SJSA1 (cell line): ENCODE results near the gene EN2. TPM values are rescaled to one million over a fixed set of nuclear protein-coding genes. Genes with fewer than 3 reads are reported as not detected.

Source experiments
- DNase-seq, 2 experiments: peaks; one replicate each; pipeline ENCODE4 v3.0.0-alpha.2; 2015 to 2020; ENCODE audit warnings: low spot score in 2 of 2, low read depth in 1 of 2
- H3K27ac ChIP-seq: fragments of 250-450 bp; sonication (Bioruptor Pico); 2 replicates; pipeline ENCODE4 v1.5.1; 2020; ENCODE audit warnings: mild to moderate bottlenecking, moderate library complexity
- H3K27me3 ChIP-seq: fragments of 250-450 bp; sonication (Bioruptor Pico); replicated peaks from 2 replicates; pipeline ENCODE4 v1.5.1; 2020; ENCODE audit warnings: mild to moderate bottlenecking, moderate library complexity
- H3K36me3 ChIP-seq: fragments of 250-450 bp; sonication (Bioruptor Pico); 2 replicates; pipeline ENCODE4 v1.5.1; 2020; ENCODE audit warnings: mild to moderate bottlenecking
- H3K4me1 ChIP-seq: fragments of 250-450 bp; sonication (Bioruptor Pico); replicated peaks from 2 replicates; pipeline ENCODE4 v1.6.1; 2021; ENCODE audit warnings: mild to moderate bottlenecking
- H3K4me3 ChIP-seq: fragments of 250-450 bp; sonication (Bioruptor Pico); 2 replicates; pipeline ENCODE4 v1.5.1; 2020; ENCODE audit warnings: mild to moderate bottlenecking
- H3K9me3 ChIP-seq: fragments of 250-450 bp; sonication (Bioruptor Pico); replicated peaks from 2 replicates; pipeline ENCODE4 v1.5.1; 2020; ENCODE audit warnings: mild to moderate bottlenecking
- total RNA-seq: library from RNA; depleted of rRNA; stranded (reverse); fragments of >200 nt; shearing (Covaris generic); gene quantifications from 2 replicates; pipeline ENCODE4 v1.2.3, GENCODE V29; 2014; rRNA removed

Gene EN2
- total RNA-seq, result 0.11 TPM in 1 of 2 replicates, not detected in the other

DNA sequence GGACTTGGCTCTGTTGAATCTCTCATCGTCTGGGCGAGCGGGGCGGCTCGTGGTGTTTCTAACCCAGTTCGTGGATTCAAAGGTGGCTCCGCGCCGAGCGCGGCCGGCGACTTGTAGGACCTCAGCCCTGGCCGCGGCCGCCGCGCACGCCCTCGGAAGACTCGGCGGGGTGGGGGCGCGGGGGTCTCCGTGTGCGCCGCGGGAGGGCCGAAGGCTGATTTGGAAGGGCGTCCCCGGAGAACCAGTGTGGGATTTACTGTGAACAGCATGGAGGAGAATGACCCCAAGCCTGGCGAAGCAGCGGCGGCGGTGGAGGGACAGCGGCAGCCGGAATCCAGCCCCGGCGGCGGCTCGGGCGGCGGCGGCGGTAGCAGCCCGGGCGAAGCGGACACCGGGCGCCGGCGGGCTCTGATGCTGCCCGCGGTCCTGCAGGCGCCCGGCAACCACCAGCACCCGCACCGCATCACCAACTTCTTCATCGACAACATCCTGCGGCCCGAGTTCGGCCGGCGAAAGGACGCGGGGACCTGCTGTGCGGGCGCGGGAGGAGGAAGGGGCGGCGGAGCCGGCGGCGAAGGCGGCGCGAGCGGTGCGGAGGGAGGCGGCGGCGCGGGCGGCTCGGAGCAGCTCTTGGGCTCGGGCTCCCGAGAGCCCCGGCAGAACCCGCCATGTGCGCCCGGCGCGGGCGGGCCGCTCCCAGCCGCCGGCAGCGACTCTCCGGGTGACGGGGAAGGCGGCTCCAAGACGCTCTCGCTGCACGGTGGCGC is at the start of gene EN2:
EN2 (plus strand) TSS at position 19 of the 767 bp plus-strand sequence; CDS start at position 268, 249 bp downstream.
- Histone ChIP-seq H3K27ac (no peak within 1 kb of the TSS), H3K27me3 (peaks cover 94% of the 10 kb centered on the region), H3K4me1 (no peaks in the 10 kb centered on the region), H3K36me3 (no peaks in the 10 kb centered on the region), H3K4me3 (no peak within 1 kb of the TSS), H3K9me3 (peaks cover 10% of the 10 kb centered on the region; the same call in 1 of the 2 replicates)
- DNase-seq, result no peak

DNA sequence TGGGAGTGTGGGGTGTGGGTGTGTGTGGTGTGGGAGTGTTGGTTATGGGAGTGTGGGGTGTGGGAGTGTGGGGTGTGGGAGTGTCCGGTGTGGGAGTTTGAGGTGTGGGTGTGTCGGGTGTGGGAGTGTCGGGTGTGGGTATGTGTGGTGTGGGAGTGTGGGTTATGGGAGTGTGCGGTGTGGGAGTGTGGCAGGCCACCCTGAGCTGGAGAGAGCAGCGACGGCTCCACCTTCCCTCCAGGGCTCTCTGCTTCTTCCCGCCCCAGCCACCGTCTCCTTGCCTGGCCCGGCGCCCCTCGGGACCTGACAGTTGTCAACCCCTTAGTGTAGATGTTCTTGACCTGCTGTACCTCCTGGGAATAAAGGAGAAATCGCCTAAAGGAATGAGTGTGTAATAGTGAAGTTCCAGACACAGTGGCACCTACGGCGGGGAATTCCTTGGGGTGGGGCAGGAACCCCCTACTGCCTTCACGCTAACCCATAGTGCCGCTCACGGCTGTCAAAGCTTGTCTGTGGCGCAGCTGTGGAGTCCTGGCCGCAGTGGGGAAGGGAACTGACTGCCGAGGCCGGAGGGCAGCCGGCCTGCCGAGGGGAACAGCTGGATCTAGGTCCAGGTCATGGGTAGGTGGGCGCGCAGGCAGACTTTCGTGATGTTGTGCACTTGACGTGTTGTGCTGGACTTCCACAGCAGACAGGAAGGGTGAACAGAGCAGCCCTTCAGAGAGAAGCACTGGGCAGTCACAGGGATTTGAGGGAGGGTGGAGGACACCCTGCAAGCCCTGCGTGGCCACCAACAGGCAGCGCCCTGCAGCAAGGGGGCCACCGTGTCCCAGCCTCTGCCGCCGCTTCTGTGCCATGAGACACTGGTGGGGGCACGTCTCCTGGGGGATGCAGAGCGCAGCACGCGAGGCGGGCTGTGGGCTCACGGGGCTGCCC is 49.0 kb upstream of the EN2 start:
- Histone ChIP-seq H3K27ac (no peak overlapping the region), H3K4me3 (no peak overlapping the region), H3K27me3 (peaks cover 22% of the 10 kb centered on the region), H3K4me1 (0 out of 2 replicates have a peak, but pooled peaks cover 6% of the 10 kb centered on the region), H3K9me3 (no peaks in the 10 kb centered on the region), H3K36me3 (no peaks in the 10 kb centered on the region)
- DNase-seq, result no peak

DNA sequence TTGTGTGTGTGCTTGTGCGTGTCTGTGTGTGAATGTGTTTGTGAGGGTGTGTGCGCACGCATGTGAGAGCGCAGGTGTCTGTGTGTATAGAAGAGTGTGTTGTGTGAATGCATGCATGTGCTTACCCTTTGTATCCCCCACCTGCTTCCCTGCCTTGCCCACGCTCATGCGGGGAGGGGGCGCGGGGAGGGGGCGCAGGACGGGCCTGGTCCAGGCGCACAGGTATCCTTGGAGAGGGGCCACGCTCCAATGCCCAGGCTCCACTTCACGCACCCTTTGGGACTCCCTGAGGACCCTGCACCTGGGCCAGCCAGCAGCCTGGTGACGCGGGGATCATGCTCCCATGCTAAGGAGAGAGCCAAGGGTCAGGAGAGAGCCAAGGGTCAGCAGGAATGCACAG is 47.9 kb upstream of the EN2 start:
- Histone ChIP-seq H3K36me3 (no peaks in the 10 kb centered on the region), H3K27ac (no peak overlapping the region), H3K4me3 (no peak overlapping the region), H3K4me1 (0 out of 2 replicates have a peak, but pooled peaks cover 6% of the 10 kb centered on the region), H3K27me3 (peaks cover 18% of the 10 kb centered on the region), H3K9me3 (no peaks in the 10 kb centered on the region)
- DNase-seq, result no peak

DNA sequence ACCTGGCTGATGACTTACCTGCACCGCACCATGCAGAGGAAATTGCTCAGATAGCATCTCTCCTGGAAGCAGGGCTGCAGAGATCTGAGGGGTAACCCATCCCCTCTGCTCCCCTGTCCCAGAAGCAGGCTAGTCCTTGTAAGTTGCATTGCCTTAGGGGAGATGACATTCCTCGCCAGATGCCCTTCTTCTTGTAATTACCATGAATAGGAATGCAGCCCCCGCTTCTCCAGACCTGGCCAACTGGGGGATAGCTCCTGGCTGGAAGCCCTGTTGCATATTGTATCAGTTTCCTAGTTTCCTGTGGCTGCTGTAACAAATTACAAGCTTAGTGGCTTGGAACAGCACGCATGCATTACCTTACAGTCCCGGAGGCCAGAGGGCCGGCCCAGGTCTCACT is 47.5 kb upstream of the EN2 start:
- Histone ChIP-seq H3K4me3 (no peak overlapping the region), H3K27ac (no peak overlapping the region), H3K4me1 (0 out of 2 replicates have a peak, but pooled peaks cover 6% of the 10 kb centered on the region), H3K27me3 (peaks cover 18% of the 10 kb centered on the region), H3K9me3 (no peaks in the 10 kb centered on the region), H3K36me3 (no peaks in the 10 kb centered on the region)
- DNase-seq, result no peak

DNA sequence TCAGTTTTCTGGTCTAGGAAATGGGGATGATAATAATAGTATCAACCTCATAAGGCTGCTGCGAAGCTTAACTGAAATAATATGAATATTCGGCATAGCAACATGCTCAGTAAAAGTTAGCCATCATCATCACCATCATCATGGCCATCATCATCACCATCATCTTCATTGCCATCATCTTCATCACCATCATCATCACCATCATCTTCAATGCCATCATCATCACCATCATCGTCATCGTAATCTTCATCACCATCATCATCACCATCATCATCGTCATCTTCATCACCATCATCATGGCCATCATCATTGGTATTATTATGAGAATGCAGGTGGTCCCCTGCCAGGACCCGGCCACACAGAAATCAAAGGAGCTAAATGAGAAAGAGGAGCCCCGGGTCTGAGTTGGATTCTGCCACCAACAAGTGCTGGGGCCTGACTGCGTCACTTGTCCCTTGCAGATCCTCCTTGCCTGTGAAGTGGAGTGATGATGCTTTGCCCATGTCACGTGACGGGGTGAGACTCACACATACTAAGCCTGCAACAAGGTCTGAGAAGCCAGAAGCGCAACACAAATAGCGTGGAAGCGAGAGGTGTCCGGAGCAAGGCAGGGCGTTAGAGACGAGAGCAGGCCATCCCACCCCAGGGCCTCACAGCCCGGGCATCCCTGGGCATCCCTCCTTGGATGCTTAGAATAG is 46.1 kb upstream of the EN2 start:
- Histone ChIP-seq H3K4me1 (0 out of 2 replicates have a peak, but pooled peaks cover 6% of the 10 kb centered on the region), H3K27me3 (peaks cover 18% of the 10 kb centered on the region), H3K36me3 (no peaks in the 10 kb centered on the region), H3K4me3 (no peak overlapping the region), H3K9me3 (no peaks in the 10 kb centered on the region), H3K27ac (no peak overlapping the region)
- no peak for DNase-seq

DNA sequence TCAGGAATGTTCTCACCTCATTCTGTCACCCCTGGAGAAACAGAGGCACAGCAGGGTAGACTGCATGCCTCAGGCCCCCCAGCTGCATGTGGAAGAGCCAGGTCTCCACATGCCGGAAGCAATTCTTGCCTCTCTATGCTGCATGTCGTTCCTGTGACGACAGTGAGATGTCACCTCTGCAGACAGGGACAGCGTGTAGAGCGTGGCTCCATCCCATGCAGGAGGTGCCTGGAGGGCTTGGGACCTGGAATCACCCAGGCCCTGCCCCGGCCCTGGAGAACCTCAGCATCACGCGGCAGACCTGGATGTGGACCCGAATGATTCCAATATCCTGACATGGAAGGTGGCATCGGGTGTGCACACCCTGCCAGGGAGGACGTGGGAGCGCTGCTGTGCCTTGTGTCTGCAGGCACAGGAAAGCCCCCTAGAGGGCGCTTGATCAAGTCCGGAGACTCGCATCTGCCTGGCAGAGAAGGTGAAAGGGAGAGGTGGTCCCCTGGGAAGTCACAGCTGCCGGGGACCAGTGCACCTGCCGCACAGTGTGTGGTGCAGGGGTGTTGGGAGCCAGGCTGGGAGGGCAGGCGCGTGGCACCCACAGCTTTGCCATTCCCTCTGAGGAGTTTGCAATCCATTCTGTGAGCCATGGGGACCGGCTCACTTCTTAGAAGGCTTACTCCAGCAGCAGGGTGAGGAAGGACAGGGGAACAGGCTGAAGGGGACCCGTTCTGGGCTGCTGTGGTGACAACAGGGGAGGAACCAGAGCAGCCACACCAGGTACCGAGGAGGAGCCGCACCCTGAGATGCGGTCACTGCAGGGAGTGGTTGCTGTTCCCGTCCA is 45.3 kb upstream of the EN2 start:
- H3K27me3 ChIP-seq, result peaks cover 21% of the 10 kb centered on the region
- DNase-seq, result peak; percentile 21 to 61
- 0 out of 2 replicates have a peak, but pooled peaks cover 6% of the 10 kb centered on the region for H3K4me1 ChIP-seq
- no peaks in the 10 kb centered on the region for H3K9me3 ChIP-seq
- no peak overlapping the region for H3K4me3 ChIP-seq
- H3K36me3 ChIP-seq, result no peaks in the 10 kb centered on the region
- H3K27ac ChIP-seq, result no peak overlapping the region

DNA sequence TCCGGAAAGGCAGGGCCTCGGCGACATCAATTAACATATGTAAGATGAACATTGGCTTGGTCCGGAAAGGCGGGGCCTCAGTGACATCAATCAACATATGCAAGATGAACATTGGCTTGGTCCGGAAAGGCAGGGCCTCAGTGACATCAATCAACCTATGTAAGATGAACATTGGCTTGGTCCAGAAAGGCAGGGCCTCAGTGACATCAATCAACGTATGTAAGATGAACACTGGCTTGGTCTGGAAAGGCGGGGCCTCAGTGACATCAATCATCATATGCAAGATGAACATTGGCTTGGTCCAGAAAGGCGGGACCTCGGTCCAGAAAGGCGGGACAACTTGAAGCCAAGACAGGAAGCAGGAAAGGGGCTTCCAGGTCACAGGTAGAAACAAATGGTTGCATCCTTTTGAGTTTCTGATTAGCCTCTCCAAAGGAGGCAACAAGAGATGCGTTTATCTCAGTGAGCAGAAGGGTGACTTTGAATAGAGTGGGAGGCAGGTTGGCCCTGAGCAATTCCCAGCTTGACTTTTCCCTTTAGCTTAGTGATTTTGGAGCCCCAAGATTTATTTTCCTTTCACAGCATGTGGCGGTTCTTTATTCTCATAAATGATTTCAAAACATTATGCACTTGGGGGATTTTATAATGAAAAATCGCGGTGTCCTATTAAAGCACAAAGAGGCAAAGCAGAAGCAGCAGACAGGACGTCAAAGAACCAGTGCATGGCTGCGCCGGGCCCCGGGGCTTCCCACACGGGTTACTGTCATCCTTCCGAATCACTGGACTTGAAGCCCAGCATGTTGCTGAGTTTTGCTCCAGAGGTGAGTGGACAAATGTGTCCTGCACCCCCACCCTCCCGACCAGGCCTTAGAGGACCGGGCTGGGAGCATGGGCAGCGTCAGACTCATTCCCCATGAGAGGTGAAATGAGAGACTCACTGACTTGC is 43.1 kb upstream of the EN2 start:
- no peaks in the 10 kb centered on the region for H3K4me1 ChIP-seq
- DNase-seq, result no peak
- no peaks in the 10 kb centered on the region for H3K36me3 ChIP-seq
- H3K27ac ChIP-seq, result no peak overlapping the region
- no peaks in the 10 kb centered on the region for H3K9me3 ChIP-seq
- peaks cover 37% of the 10 kb centered on the region for H3K27me3 ChIP-seq
- no peak overlapping the region for H3K4me3 ChIP-seq

DNA sequence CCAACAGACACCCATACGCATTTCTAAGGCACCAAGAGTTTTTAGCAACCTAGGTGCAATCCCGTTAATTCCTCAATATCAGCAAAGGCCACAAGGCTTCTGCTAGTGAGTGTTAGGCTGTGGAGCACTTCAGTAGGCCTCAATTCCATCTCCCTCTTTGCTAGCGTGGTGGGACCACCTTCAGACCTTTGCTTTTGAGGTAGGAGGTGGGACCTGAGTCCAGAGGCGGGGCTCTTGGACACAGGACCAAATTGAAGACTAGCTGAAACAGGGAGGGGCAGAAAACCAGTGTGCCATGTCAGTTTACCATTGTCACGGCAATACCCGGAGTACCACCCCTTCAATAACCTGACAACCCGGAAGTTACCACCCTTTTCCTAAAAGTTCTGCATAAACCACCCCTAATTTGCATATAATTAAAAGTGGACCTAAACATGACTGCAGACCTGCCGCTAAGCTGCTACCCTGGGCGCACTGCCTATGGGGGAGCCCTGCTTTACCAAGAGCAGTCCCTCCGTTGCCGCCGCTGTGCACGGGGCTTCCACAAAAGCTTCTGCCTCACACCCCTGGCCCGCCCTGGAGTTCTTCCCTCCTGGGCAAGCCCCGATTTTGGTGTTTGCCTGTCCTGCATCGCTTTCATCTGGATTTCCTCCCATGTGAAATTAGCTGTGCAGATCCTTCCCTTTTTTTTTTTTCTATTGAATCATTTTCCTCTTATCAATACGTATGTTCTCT is 41.1 kb upstream of the EN2 start:
- Histone ChIP-seq H3K27me3 (peaks cover 46% of the 10 kb centered on the region), H3K4me1 (no peaks in the 10 kb centered on the region), H3K36me3 (no peaks in the 10 kb centered on the region), H3K9me3 (no peaks in the 10 kb centered on the region), H3K4me3 (no peak overlapping the region), H3K27ac (no peak overlapping the region)
- DNase-seq, result no peak

DNA sequence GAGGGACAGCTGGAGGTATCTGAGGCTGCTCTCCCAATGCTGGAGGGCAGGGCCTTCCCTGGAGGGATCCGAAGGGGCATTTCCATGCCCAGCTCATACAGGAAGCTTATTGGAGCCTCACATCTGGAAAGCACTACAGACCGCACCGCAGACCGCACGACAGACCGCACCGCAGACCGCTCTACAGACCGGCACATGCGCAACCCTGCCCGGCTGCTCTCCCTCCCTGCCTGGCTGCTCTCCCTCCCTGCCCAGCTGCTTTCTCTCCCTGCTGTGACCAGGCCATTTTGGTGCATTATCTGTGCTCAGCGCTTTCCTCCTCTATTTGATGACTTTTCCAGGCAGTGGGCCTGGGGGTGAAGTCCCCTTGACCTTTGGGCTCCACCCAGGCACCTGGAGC is 39.6 kb upstream of the EN2 start:
- no peaks in the 10 kb centered on the region for H3K4me1 ChIP-seq
- no peaks in the 10 kb centered on the region for H3K9me3 ChIP-seq
- no peak for DNase-seq
- peaks cover 52% of the 10 kb centered on the region for H3K27me3 ChIP-seq
- no peaks in the 10 kb centered on the region for H3K36me3 ChIP-seq
- no peak overlapping the region for H3K4me3 ChIP-seq
- H3K27ac ChIP-seq, result no peak overlapping the region

DNA sequence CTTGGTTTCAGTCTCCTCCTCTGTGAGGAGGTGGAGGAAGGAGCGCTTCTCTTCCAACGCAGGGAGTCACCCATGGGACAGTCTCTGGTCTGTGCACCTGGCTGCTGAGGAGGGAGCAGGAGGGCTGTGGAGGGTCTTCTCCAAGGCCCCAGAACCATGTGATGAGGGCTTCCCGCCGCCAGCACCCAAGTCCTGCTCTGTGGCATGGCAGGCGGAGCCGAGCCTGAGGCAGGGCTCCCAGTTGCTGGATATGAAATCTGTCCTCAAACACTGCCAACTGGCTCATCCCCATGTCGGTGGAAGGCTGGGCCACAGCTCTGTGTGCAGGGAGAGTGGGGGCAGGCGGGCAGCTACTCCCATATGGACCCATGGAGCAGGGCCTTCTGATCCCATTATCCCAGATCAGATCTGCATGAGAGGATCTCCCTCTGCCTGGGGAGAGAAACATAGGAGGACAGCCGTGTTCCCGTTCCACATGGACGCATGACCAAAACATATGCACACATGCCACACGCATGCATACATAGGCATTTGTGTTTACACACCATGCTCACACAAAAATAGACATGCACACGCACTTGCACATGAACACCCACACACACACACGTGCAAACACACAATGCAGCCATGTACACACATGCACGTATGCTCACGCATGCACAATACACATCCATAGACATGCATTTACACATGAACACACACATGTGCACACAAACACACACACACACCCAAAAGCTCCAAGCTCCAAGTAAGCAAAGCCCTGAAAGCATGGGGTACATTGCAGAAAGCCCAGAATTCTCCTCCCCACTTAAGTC is 38.8 kb upstream of the EN2 start:
- DNase-seq, result no peak
- no peaks in the 10 kb centered on the region for H3K36me3 ChIP-seq
- peaks cover 58% of the 10 kb centered on the region for H3K27me3 ChIP-seq

DNA sequence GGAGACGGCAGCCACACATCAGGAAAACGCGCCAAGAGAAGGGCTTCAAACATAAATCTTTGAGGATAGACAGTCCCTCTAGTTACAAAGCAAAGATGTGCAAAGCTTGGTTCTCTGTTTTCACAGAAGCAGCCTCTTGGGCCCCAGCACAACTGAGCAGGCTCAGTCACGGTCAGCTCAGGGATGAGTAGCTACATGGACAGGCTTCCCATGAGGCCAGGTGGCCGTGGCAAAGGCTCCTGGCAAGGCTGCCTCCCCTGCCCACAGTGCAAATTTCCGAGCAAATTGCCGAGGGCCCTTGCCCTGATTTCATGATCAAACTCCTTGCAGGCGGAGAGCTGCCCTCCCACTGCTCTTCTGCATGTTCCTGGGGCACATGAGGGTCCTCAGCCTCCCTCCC is 37.8 kb upstream of the EN2 start:
- DNase-seq, result no peak
- Histone ChIP-seq H3K27ac (no peak overlapping the region), H3K9me3 (no peaks in the 10 kb centered on the region), H3K4me3 (no peak overlapping the region), H3K36me3 (no peaks in the 10 kb centered on the region), H3K4me1 (no peaks in the 10 kb centered on the region), H3K27me3 (peaks cover 65% of the 10 kb centered on the region)

More for the DNA sequence above, 38.8 kb upstream of the EN2 start:
- no peak overlapping the region for H3K27ac ChIP-seq
- H3K4me1 ChIP-seq, result no peaks in the 10 kb centered on the region
- H3K9me3 ChIP-seq, result no peaks in the 10 kb centered on the region
- no peak overlapping the region for H3K4me3 ChIP-seq
